Effector memory CD4-positive, alpha-beta T cell (primary cell): Measurements from ENCODE around the gene ZSWIM9.
"Not testable (repeated sequence)": the region's sequence is repeated elsewhere in the genome, so short reads cannot be mapped to it uniquely, and the experiment has no call there.

Source experiments
- DNase-seq, 3 donors: peaks; one replicate each; pipeline ENCODE4 v3.0.0-alpha.2; 2020
- H3K27ac ChIP-seq: 2 replicates; pipeline ENCODE4 v1.7.0; 2013; ENCODE audit warnings: mild to moderate bottlenecking, low read length, moderate library complexity; ENCODE audit not compliant: insufficient read depth, poor library complexity, severe bottlenecking
- H3K27me3 ChIP-seq: replicated peaks from 2 replicates; pipeline ENCODE4 v1.7.0; 2013; ENCODE audit warnings: mild to moderate bottlenecking, low read length; ENCODE audit not compliant: insufficient read depth, control insufficient read depth, poor library complexity, severe bottlenecking
- H3K36me3 ChIP-seq: 2 replicates; pipeline ENCODE4 v1.7.0; 2013; ENCODE audit warnings: mild to moderate bottlenecking, low read length, moderate library complexity; ENCODE audit not compliant: control insufficient read depth, insufficient read depth
- H3K4me1 ChIP-seq: 2 replicates; pipeline ENCODE4 v1.7.0; 2013; ENCODE audit warnings: low read length, mild to moderate bottlenecking; ENCODE audit not compliant: control insufficient read depth, insufficient read depth, poor library complexity, severe bottlenecking
- H3K4me3 ChIP-seq: 2 replicates; pipeline ENCODE4 v1.7.0; 2013; ENCODE audit warnings: low read length, low read depth, mild to moderate bottlenecking; ENCODE audit not compliant: insufficient read depth, poor library complexity, severe bottlenecking
- H3K9me3 ChIP-seq: 2 replicates; pipeline ENCODE4 v1.7.0; 2013; ENCODE audit warnings: mild to moderate bottlenecking, low read length, moderate library complexity; ENCODE audit not compliant: control insufficient read depth

ZSWIM9 gene

GRCh38 chr19:48239582-48240141 lies 69.2 kb downstream of the ZSWIM9 start:
- no peak for DNase-seq
- Histone ChIP-seq H3K36me3 (peaks cover 44% of the 10 kb centered on the region), H3K9me3 (no peaks in the 10 kb centered on the region), H3K27ac (no peak overlapping the region), H3K4me3 (no peak overlapping the region), H3K4me1 (peaks cover 7% of the 10 kb centered on the region), H3K27me3 (no peaks in the 10 kb centered on the region)

- not testable (repeated sequence) for DNase-seq, H3K27ac ChIP-seq, H3K9me3 ChIP-seq, H3K4me3 ChIP-seq, H3K27me3 ChIP-seq
- Histone ChIP-seq H3K4me1 (peaks cover 21% of the 10 kb centered on the region), H3K36me3 (peaks cover 46% of the 10 kb centered on the region)
Measured at GRCh38 chr19:48241771-48242170, 71.3 kb downstream of the ZSWIM9 start.

GRCh38 chr19:48244281-48244680 lies 73.8 kb downstream of the ZSWIM9 start:
- Histone ChIP-seq H3K4me3 (peak overlapping the region; percentile 28), H3K4me1 (peaks cover 24% of the 10 kb centered on the region), H3K27ac (peak overlapping the region; percentile 59), H3K9me3 (no peaks in the 10 kb centered on the region), H3K36me3 (peaks cover 31% of the 10 kb centered on the region), H3K27me3 (no peaks in the 10 kb centered on the region)
- peak; percentile 11 to 21 (median 16) for DNase-seq

GRCh38 chr19:48246101-48246500 lies 75.6 kb downstream of the ZSWIM9 start:
- H3K9me3 ChIP-seq, result no peaks in the 10 kb centered on the region
- no peak for DNase-seq
- no peak overlapping the region for H3K4me3 ChIP-seq
- no peaks in the 10 kb centered on the region for H3K27me3 ChIP-seq
- peak overlapping the region; percentile 24 for H3K27ac ChIP-seq
- H3K4me1 ChIP-seq, result peaks cover 34% of the 10 kb centered on the region
- peaks cover 17% of the 10 kb centered on the region for H3K36me3 ChIP-seq

GRCh38 chr19:48247212-48247611 lies 76.7 kb downstream of the ZSWIM9 start:
- Histone ChIP-seq H3K9me3 (no peaks in the 10 kb centered on the region), H3K4me3 (no peak overlapping the region), H3K27me3 (no peaks in the 10 kb centered on the region), H3K36me3 (peaks cover 10% of the 10 kb centered on the region), H3K27ac (no peak overlapping the region), H3K4me1 (peaks cover 34% of the 10 kb centered on the region)
- no peak for DNase-seq
